Kidney (tissue), 14 donors: ENCODE measurements around the gene SYPL2. TPM values are rescaled to one million over a fixed set of nuclear protein-coding genes. Genes with fewer than 3 reads are reported as not detected.

ENCODE experiments used
- DNase-seq, 5 donors: peaks; one replicate each; pipeline ENCODE4 v3.0.0-alpha.2; 2013 to 2020
- FAIRE-seq: peaks from 2 replicates; lab custom pipeline; 2012; peaks lifted over from hg19 to GRCh38; lab: Jason Lieb, UNC
- H3K27ac ChIP-seq, 2 donors: one replicate each; pipeline ENCODE4 v1.7.0; 2013; ENCODE audit warnings: low read depth in 2 of 2, low read length in 2 of 2, inconsistent platforms in 1 of 2
- H3K27me3 ChIP-seq: one replicate; pipeline ENCODE4 v1.7.1; 2013; ENCODE audit warnings: low read length, inconsistent platforms; ENCODE audit not compliant: control insufficient read depth, insufficient read depth
- H3K36me3 ChIP-seq, 3 donors: one replicate each; pipeline versions ENCODE4 v1.7.0 to v1.7.1; 2013; ENCODE audit warnings: low read length in 3 of 3, control low read depth in 1 of 3, inconsistent platforms in 1 of 3; ENCODE audit not compliant: insufficient read depth in 3 of 3, control insufficient read depth in 2 of 3
- H3K4me1 ChIP-seq, 3 donors: one replicate each; pipeline versions ENCODE4 v1.7.0 to v1.7.1; 2013; ENCODE audit warnings: low read length in 3 of 3, inconsistent platforms in 1 of 3, low read depth in 1 of 3; ENCODE audit not compliant: control insufficient read depth in 2 of 3, insufficient read depth in 2 of 3
- H3K4me3 ChIP-seq, 3 donors: one replicate each; pipeline versions ENCODE4 v1.7.0 to v1.8.1; 2013; ENCODE audit warnings: low read length in 3 of 3, control low read depth in 1 of 3, inconsistent platforms in 1 of 3
- H3K9ac ChIP-seq, 3 donors: one replicate each; pipeline versions ENCODE4 v1.7.0 to v1.7.1; 2013; ENCODE audit warnings: low read length in 3 of 3, control low read depth in 1 of 3, inconsistent platforms in 1 of 3
- H3K9me3 ChIP-seq, 3 donors: one replicate each; pipeline versions ENCODE4 v1.7.0 to v1.7.1; 2013; ENCODE audit warnings: low read length in 3 of 3, control low read depth in 1 of 3, inconsistent platforms in 1 of 3; ENCODE audit not compliant: control insufficient read depth in 2 of 3, insufficient read depth in 1 of 3
- CTCF ChIP-seq: IDR thresholded peaks from 3 replicates; pipeline ENCODE4 v1.5.1; 2012; ENCODE audit warnings: mild to moderate bottlenecking, moderate library complexity, borderline replicate concordance; ENCODE audit not compliant: insufficient read depth; ENCODE audit errors: extremely low read depth
- intact Hi-C: fragments of 100-400 bp; cut with DNase I; formaldehyde crosslinking; loops from one replicate; pipeline ENCODE4 v1.11.1; 2022
- polyA plus RNA-seq: library from polyadenylated mRNA; stranded (reverse); fragments of 350-450 nt; fragmentation: Illumina TruSeq; extraction: RNeasy Lipid Tissue Mini Kit (QIAGEN cat#74804); gene quantifications from one replicate; pipeline ENCODE4 v1.2.3, GENCODE V29; 2014; ENCODE audit warnings: low read depth, low replicate concordance; ENCODE audit not compliant: insufficient read depth
- total RNA-seq: library from RNA; stranded (reverse); fragmentation: NEBNext Ultra II Directional; extraction: Animal tissue kit (Norgen Biotek cat#: 25700); gene quantifications from one replicate; pipeline ENCODE4 v1.2.1, GENCODE V29; 2021
- donor health status: control.
- donor health status: control.
- donor health status: control.
- donor health status: control.
- donor health status: control.
- donor health status: DM: yes; HTN: yes; CAD: no.
- donor health status: Normal renal cell carcinoma (clear cell type).

SYPL2 gene
- total and polyA plus RNA-seq, 2 donors from 2014 or later = 6.7 to 9.8 TPM

GRCh38 chr1:109530457-109531087 lies 64.2 kb downstream of the SYPL2 start:
- H3K27ac ChIP-seq = no peak overlapping the region
- H3K36me3 ChIP-seq = no peaks in the 10 kb centered on the region
- no peak for FAIRE-seq
- TF ChIP-seq CTCF = no peak
- intact Hi-C loops = loop anchor here (5.0 to 10.0 kb wide), 2 partner anchors 38 to 94 kb away; partner anchors contain the start of gene CYB561D1
- peaks cover 0 to 4% (median 0%) of the 10 kb centered on the region in 3 donors for H3K4me1 ChIP-seq
- H3K27me3 ChIP-seq = no peaks in the 10 kb centered on the region
- DNase-seq = peak in 3 of 5 donors; percentile 70 to 78 (median 75)
- no peak overlapping the region for H3K4me3 ChIP-seq
- peak overlapping the region in 1 of 3 donors; percentile 19 for H3K9ac ChIP-seq
- H3K9me3 ChIP-seq = no peaks in the 10 kb centered on the region

GRCh38 chr1:109531380-109531779 lies 65.0 kb downstream of the SYPL2 start:
- no peaks in the 10 kb centered on the region for H3K36me3 ChIP-seq
- no peaks in the 10 kb centered on the region for H3K9me3 ChIP-seq
- H3K4me3 ChIP-seq = no peak overlapping the region
- H3K27me3 ChIP-seq = no peaks in the 10 kb centered on the region
- intact Hi-C loops = loop anchor here (5.0 to 10.0 kb wide), 2 partner anchors 39 to 93 kb away; partner anchors contain the start of gene CYB561D1
- DNase-seq (peak in 1 of 5 donors; percentile 38), FAIRE-seq (no peak)
- H3K4me1 ChIP-seq = peaks cover 0 to 4% (median 0%) of the 10 kb centered on the region in 3 donors
- H3K9ac ChIP-seq = peak overlapping the region in 1 of 3 donors; percentile 0
- no peak overlapping the region for H3K27ac ChIP-seq
- TF ChIP-seq CTCF = no peak

Other genes with a start within 250 kb of the SYPL2 start
- 65.6 TPM for gene CELSR2, start 217.0 kb upstream of the SYPL2 start, total RNA-seq
- gene CELSR2, start 217.0 kb upstream of the SYPL2 start, polyA plus RNA-seq = 10.6 TPM
- 4.2 TPM for gene PSRC1, start 183.4 kb upstream of the SYPL2 start, total RNA-seq
- gene PSRC1, start 183.4 kb upstream of the SYPL2 start, polyA plus RNA-seq = 3.5 TPM
- 0.19 TPM for gene MYBPHL, start 159.5 kb upstream of the SYPL2 start, total RNA-seq
- gene MYBPHL, start 159.5 kb upstream of the SYPL2 start, polyA plus RNA-seq = not detected
- gene SORT1, start 68.6 kb upstream of the SYPL2 start, total RNA-seq = 169 TPM
- 33.5 TPM for gene SORT1, start 68.6 kb upstream of the SYPL2 start, polyA plus RNA-seq
- 71.4 TPM for gene PSMA5, start 40.1 kb upstream of the SYPL2 start, total RNA-seq
- gene PSMA5, start 40.1 kb upstream of the SYPL2 start, polyA plus RNA-seq = 91.1 TPM
- 7.3 TPM for gene ATXN7L2, start 17.4 kb downstream of the SYPL2 start, total RNA-seq
- gene ATXN7L2, start 17.4 kb downstream of the SYPL2 start, polyA plus RNA-seq = 5.7 TPM
- 18.0 TPM for gene CYB561D1, start 27.5 kb downstream of the SYPL2 start, total RNA-seq
- gene CYB561D1, start 27.5 kb downstream of the SYPL2 start, polyA plus RNA-seq = 5.2 TPM
- 8.5 TPM for gene AMIGO1, start 43.2 kb downstream of the SYPL2 start, total RNA-seq
- 5.1 TPM for gene AMIGO1, start 43.2 kb downstream of the SYPL2 start, polyA plus RNA-seq
- not detected for gene GPR61, start 73.3 kb downstream of the SYPL2 start, total RNA-seq
- gene GPR61, start 73.3 kb downstream of the SYPL2 start, polyA plus RNA-seq = not detected
- 8.0 TPM for gene GNAI3, start 82.1 kb downstream of the SYPL2 start, total RNA-seq
- 4.2 TPM for gene GNAI3, start 82.1 kb downstream of the SYPL2 start, polyA plus RNA-seq
- gene GNAT2, start 153.1 kb downstream of the SYPL2 start, total RNA-seq = not detected
- not detected for gene GNAT2, start 153.1 kb downstream of the SYPL2 start, polyA plus RNA-seq
- gene AMPD2, start 153.3 kb downstream of the SYPL2 start, total RNA-seq = 55.3 TPM
- 21.1 TPM for gene AMPD2, start 153.3 kb downstream of the SYPL2 start, polyA plus RNA-seq
- 34.0 TPM for gene GSTM4, start 189.6 kb downstream of the SYPL2 start, total RNA-seq
- 117 TPM for gene GSTM4, start 189.6 kb downstream of the SYPL2 start, polyA plus RNA-seq
- 47.1 TPM for gene GSTM2, start 201.5 kb downstream of the SYPL2 start, total RNA-seq
- gene GSTM2, start 201.5 kb downstream of the SYPL2 start, polyA plus RNA-seq = 116 TPM
- gene GSTM1, start 221.3 kb downstream of the SYPL2 start, total RNA-seq = not detected
- 61.2 TPM for gene GSTM1, start 221.3 kb downstream of the SYPL2 start, polyA plus RNA-seq
- gene GSTM5, start 245.7 kb downstream of the SYPL2 start, total RNA-seq = 4.2 TPM
- gene GSTM5, start 245.7 kb downstream of the SYPL2 start, polyA plus RNA-seq = 9.1 TPM